RWPE2 (cell line): ENCODE data around the gene BBX.
A peak's percentile ranks its signal among the peaks of the same experiment; 100 is the strongest.

ENCODE experiments used
- ATAC-seq: fragments of 200-7000 bp; cut with Tn5 transposase; 3 replicates; pipeline ENCODE4 v1.9.1; 2021; ENCODE audit warnings: low read depth
- DNase-seq: peaks from one replicate; pipeline ENCODE4 v3.0.0-alpha.2; 2020; ENCODE audit warnings: low spot score
- H3K27ac ChIP-seq: fragments of 450-650 bp; 2 replicates; pipeline ENCODE4 v1.5.1; 2017; ENCODE audit warnings: mild to moderate bottlenecking; ENCODE audit not compliant: poor library complexity, severe bottlenecking
- H3K27me3 ChIP-seq: fragments of 250-450 bp; sonication (Bioruptor Pico); 2 replicates; pipeline ENCODE4 v1.5.1; 2021; ENCODE audit warnings: mild to moderate bottlenecking, moderate library complexity; ENCODE audit not compliant: insufficient read depth, poor library complexity, severe bottlenecking
- H3K36me3 ChIP-seq: fragments of 250-450 bp; sonication (Bioruptor Pico); 2 replicates; pipeline ENCODE4 v1.5.1; 2020; ENCODE audit warnings: low read depth, mild to moderate bottlenecking, moderate library complexity
- H3K4me1 ChIP-seq: fragments of 250-450 bp; sonication (Bioruptor Pico); 2 replicates; pipeline ENCODE4 v1.5.1; 2021; ENCODE audit warnings: mild to moderate bottlenecking, moderate library complexity; ENCODE audit not compliant: insufficient read depth, poor library complexity, severe bottlenecking
- H3K4me3 ChIP-seq: fragments of 250-450 bp; sonication (Bioruptor Pico); 2 replicates; pipeline ENCODE4 v1.5.1; 2021; ENCODE audit warnings: mild to moderate bottlenecking, moderate library complexity; ENCODE audit not compliant: severe bottlenecking
- H3K9me3 ChIP-seq: fragments of 250-450 bp; sonication (Bioruptor Pico); 2 replicates; pipeline ENCODE4 v1.5.1; 2021; ENCODE audit warnings: mild to moderate bottlenecking, moderate library complexity; ENCODE audit not compliant: severe bottlenecking
- CTCF ChIP-seq: fragments of 450-650 bp; IDR thresholded peaks from one replicate; pipeline ENCODE4 v1.5.1; 2017; ENCODE audit warnings: mild to moderate bottlenecking, moderate library complexity; ENCODE audit not compliant: poor library complexity, severe bottlenecking

BBX gene

GRCh38 chr3:107514453-107514852, 8.3 kb upstream of the BBX start:
- Histone ChIP-seq H3K4me1 (no peaks in the 10 kb centered on the region), H3K27ac (no peak overlapping the region), H3K4me3 (no peak overlapping the region), H3K27me3 (no peaks in the 10 kb centered on the region), H3K9me3 (no peaks in the 10 kb centered on the region), H3K36me3 (no peaks in the 10 kb centered on the region)
- TF ChIP-seq CTCF, result peak; percentile 14
- DNase-seq (no peak), ATAC-seq (no peak)

- TF ChIP-seq CTCF, result no peak
- no peaks in the 10 kb centered on the region for H3K9me3 ChIP-seq
- no peak overlapping the region for H3K4me3 ChIP-seq
- H3K27ac ChIP-seq, result no peak overlapping the region
- no peaks in the 10 kb centered on the region for H3K27me3 ChIP-seq
- DNase-seq (no peak), ATAC-seq (no peak)
- H3K4me1 ChIP-seq, result no peaks in the 10 kb centered on the region
- no peaks in the 10 kb centered on the region for H3K36me3 ChIP-seq
Measured at GRCh38 chr3:107516475-107516874, 6.3 kb upstream of the BBX start.

- Histone ChIP-seq H3K27ac (no peak overlapping the region), H3K27me3 (no peaks in the 10 kb centered on the region), H3K36me3 (no peaks in the 10 kb centered on the region), H3K9me3 (no peaks in the 10 kb centered on the region), H3K4me1 (no peaks in the 10 kb centered on the region), H3K4me3 (no peak overlapping the region)
- DNase-seq, result no peak
- no peak for ATAC-seq
- no peak for TF ChIP-seq CTCF
Measured at GRCh38 chr3:107520535-107520934, 2.2 kb upstream of the BBX start.

- Histone ChIP-seq H3K27me3 (no peaks in the 10 kb centered on the region), H3K9me3 (no peaks in the 10 kb centered on the region), H3K36me3 (peaks cover 4% of the 10 kb centered on the region), H3K4me1 (peaks cover 4% of the 10 kb centered on the region), H3K27ac (no peak overlapping the region), H3K4me3 (no peak overlapping the region)
- no peak for DNase-seq
- TF ChIP-seq CTCF, result no peak
- no peak for ATAC-seq
Measured at GRCh38 chr3:107521469-107522059, 1.2 kb upstream of the BBX start.

GRCh38 chr3:107523289-107523538, 452 bp downstream of the BBX start:
- H3K27ac ChIP-seq, result peak overlapping the region; percentile 89
- no peak for TF ChIP-seq CTCF
- no peak for DNase-seq

More at GRCh38 chr3:107523289-107523538, 452 bp downstream of the BBX start:
- Histone ChIP-seq H3K36me3 (peaks cover 17% of the 10 kb centered on the region), H3K4me1 (peaks cover 11% of the 10 kb centered on the region), H3K4me3 (peak overlapping the region; percentile 91), H3K27me3 (no peaks in the 10 kb centered on the region), H3K9me3 (no peaks in the 10 kb centered on the region)
- ATAC-seq, result peak; percentile 30
